ENCODE results near the gene GRID2. TPM values are rescaled to one million over a fixed set of nuclear protein-coding genes. Genes with fewer than 3 reads are reported as not detected.

The GRID2 gene
- total and polyA plus RNA-seq, 12 donors = 0.55 to 4.0 (median 2.0) TPM

- Histone ChIP-seq H3K27ac (no peak overlapping the region), H3K36me3 (replicated peaks in 1 of 2) (no peaks in the 10 kb centered on the region), H3K27me3 (no peaks in the 10 kb centered on the region), H3K4me3 (no peak overlapping the region), H3K4me1 (replicated peaks in 1 of 2) (no peaks in the 10 kb centered on the region), H3K9me3 (replicated peaks in 1 of 3) (no peaks in the 10 kb centered on the region)
- TF ChIP-seq POLR2A (IDR thresholded peaks at IDR 0.05) = no peak
- TF ChIP-seq, protein P1, sequence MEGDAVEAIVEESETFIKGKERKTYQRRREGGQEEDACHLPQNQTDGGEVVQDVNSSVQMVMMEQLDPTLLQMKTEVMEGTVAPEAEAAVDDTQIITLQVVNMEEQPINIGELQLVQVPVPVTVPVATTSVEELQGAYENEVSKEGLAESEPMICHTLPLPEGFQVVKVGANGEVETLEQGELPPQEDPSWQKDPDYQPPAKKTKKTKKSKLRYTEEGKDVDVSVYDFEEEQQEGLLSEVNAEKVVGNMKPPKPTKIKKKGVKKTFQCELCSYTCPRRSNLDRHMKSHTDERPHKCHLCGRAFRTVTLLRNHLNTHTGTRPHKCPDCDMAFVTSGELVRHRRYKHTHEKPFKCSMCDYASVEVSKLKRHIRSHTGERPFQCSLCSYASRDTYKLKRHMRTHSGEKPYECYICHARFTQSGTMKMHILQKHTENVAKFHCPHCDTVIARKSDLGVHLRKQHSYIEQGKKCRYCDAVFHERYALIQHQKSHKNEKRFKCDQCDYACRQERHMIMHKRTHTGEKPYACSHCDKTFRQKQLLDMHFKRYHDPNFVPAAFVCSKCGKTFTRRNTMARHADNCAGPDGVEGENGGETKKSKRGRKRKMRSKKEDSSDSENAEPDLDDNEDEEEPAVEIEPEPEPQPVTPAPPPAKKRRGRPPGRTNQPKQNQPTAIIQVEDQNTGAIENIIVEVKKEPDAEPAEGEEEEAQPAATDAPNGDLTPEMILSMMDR (IDR thresholded peaks at IDR 0.05) = no peak
- no peak for DNase-seq
- intact Hi-C loops (cut with DNase I) = no loop called here
- WGBS, 4 donors = 88 to 100% (median 92%) methylated on average over 1 of the region's 1 CpG
These were observed 1092.5 kb downstream of the GRID2 start for GRCh38 chr4:93396272-93396671.

GRCh38 chr4:93403571-93403970 is 1099.8 kb downstream of the GRID2 start:
- TF ChIP-seq, protein P1 (IDR thresholded peaks at IDR 0.05) = no peak
- TF ChIP-seq POLR2A (IDR thresholded peaks at IDR 0.05) = no peak
- no peak for DNase-seq
- Histone ChIP-seq H3K27me3 (no peaks in the 10 kb centered on the region), H3K4me1 (replicated peaks in 1 of 2) (no peaks in the 10 kb centered on the region), H3K36me3 (replicated peaks in 1 of 2) (no peaks in the 10 kb centered on the region), H3K27ac (no peak overlapping the region), H3K4me3 (no peak overlapping the region), H3K9me3 (replicated peaks in 1 of 3) (no peaks in the 10 kb centered on the region)
- intact Hi-C loops (cut with DNase I) = no loop called here
- 66 to 88% (median 79%) methylated on average over 1 of the region's 1 CpG for WGBS, 4 donors

- Histone ChIP-seq H3K27me3 (no peaks in the 10 kb centered on the region), H3K27ac (no peak overlapping the region), H3K36me3 (replicated peaks in 1 of 2) (no peaks in the 10 kb centered on the region), H3K9me3 (replicated peaks in 1 of 3) (no peaks in the 10 kb centered on the region), H3K4me3 (no peak overlapping the region), H3K4me1 (replicated peaks in 1 of 2) (no peaks in the 10 kb centered on the region)
- WGBS, 4 donors = 53 to 75% (median 65%) methylated on average over 5 to 8 of the region's 8 CpGs
- TF ChIP-seq, protein P1 (IDR thresholded peaks at IDR 0.05) = no peak
- TF ChIP-seq POLR2A (IDR thresholded peaks at IDR 0.05) = no peak
- DNase-seq = no peak
- intact Hi-C loops (cut with DNase I) = no loop called here
These were observed 1103.9 kb downstream of the GRID2 start for GRCh38 chr4:93407493-93408275.

- H3K27ac ChIP-seq = no peak overlapping the region
- no peaks in the 10 kb centered on the region for H3K9me3 ChIP-seq (replicated peaks in 1 of 3)
- intact Hi-C loops (cut with DNase I) = no loop called here
- DNase-seq = no peak
- 6 to 20% (median 17%) methylated on average over 1 of the region's 1 CpG for WGBS, 4 donors
- H3K4me3 ChIP-seq = no peak overlapping the region
- no peaks in the 10 kb centered on the region for H3K36me3 ChIP-seq (replicated peaks in 1 of 2)
- no peak for TF ChIP-seq POLR2A (IDR thresholded peaks at IDR 0.05)
- no peaks in the 10 kb centered on the region for H3K27me3 ChIP-seq
- no peaks in the 10 kb centered on the region for H3K4me1 ChIP-seq (replicated peaks in 1 of 2)
These were observed 1105.3 kb downstream of the GRID2 start for GRCh38 chr4:93409035-93409434.

DNA sequence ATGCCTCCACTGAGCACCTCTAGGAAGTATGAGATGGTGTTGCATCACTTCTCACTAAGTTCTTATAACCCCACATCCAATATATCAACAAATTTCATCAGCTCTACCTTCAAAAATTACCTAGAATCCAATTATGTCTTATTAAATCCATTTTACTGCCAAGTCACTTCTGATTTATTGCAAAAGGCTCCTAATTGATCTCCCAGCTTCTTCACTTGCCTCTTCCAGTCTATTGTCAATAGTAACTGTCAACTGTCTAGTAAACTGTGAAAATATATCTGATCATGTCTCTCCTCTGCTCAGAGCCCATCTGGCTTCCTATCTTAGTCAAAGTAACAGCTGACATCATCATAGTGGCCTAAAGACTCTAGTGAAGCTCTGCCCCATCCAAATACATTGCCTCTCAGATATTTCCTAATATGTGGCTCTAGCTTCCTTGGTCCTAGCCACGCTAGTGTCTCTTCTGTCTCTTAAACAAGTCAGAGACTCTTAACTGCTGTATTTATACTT is 1110.3 kb downstream of the GRID2 start:
- Histone ChIP-seq H3K36me3 (replicated peaks in 1 of 2) (no peaks in the 10 kb centered on the region), H3K4me1 (replicated peaks in 1 of 2) (no peaks in the 10 kb centered on the region), H3K27ac (no peak overlapping the region), H3K4me3 (no peak overlapping the region), H3K9me3 (replicated peaks in 1 of 3) (no peaks in the 10 kb centered on the region), H3K27me3 (no peaks in the 10 kb centered on the region)
- intact Hi-C loops (cut with DNase I) = no loop called here
- TF ChIP-seq POLR2A (IDR thresholded peaks at IDR 0.05) = no peak
- TF ChIP-seq, protein P1 (IDR thresholded peaks at IDR 0.05) = no peak
- 75 to 92% (median 81%) methylated on average over 1 of the region's 1 CpG for WGBS, 4 donors
- DNase-seq = no peak
